Stomach (tissue), 4 donors: ENCODE measurements around the gene WDR59.

Experiments used
- EP300 ChIP-seq: sonication (generic); formaldehyde crosslinking; IDR thresholded peaks from one replicate; pipeline ENCODE4 v1.6.1; 2017; ENCODE audit warnings: antibody characterized with exemption
- POLR2A ChIP-seq, 4 donors: fragments of 450-650 bp; IDR thresholded peaks; one replicate each; pipeline ENCODE4 v1.6.1; 2016; ENCODE audit warnings: antibody characterized with exemption in 4 of 4, control low read depth in 2 of 4, mild to moderate bottlenecking in 1 of 4, moderate library complexity in 1 of 4
- POLR2AphosphoS5 ChIP-seq, 3 donors: sonication (generic); formaldehyde crosslinking; IDR thresholded peaks; one replicate each; pipeline ENCODE4 v1.6.1; 2016; ENCODE audit warnings: antibody characterized with exemption in 3 of 3
- TF ChIP-seq, protein P1 (sequence below), 7 experiments: fragments of 450-650 bp in 4 of 7; fragments of 200-600 bp in 3 of 7; sonication (generic) in 3 of 7; IDR thresholded peaks; one replicate each; pipeline ENCODE4 v1.5.1; 2016 to 2019; ENCODE audit warnings: antibody characterized with exemption in 7 of 7, control low read depth in 2 of 7, mild to moderate bottlenecking in 1 of 7

DNA sequence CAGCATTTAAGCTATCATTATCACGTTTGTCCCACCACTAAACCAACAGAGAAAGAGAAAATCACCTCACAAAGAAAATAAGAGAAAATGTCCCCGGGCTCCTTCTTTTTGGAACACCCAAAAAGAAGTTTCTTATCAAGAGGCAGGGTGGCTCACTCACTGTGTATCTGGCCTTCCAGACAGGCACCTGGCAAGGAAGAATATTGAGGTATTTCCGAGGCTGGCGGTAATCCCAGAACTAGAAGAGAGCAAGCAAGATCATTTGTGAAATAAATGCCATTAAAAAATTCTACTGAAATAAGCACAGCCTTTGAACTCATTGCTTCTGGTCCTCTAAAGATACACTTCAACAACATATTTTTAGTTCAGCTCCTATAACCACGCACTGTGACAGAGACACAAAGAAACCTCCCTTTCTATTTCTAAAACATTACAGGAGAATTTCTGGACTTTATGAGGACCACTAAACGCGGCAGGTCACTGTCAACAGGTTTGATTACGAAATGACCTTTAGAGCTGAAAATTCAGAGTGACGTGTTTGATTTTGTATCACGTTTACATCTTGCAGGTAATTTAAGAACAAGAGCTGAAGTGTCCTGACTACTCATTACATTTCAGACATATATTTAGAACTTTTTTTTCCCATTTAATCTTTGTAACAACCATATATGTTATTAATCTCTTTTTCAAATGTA lies 61.0 kb downstream of the WDR59 start:
- TF ChIP-seq POLR2A (IDR thresholded peaks at IDR 0.05): no peak
- TF ChIP-seq, protein P1, sequence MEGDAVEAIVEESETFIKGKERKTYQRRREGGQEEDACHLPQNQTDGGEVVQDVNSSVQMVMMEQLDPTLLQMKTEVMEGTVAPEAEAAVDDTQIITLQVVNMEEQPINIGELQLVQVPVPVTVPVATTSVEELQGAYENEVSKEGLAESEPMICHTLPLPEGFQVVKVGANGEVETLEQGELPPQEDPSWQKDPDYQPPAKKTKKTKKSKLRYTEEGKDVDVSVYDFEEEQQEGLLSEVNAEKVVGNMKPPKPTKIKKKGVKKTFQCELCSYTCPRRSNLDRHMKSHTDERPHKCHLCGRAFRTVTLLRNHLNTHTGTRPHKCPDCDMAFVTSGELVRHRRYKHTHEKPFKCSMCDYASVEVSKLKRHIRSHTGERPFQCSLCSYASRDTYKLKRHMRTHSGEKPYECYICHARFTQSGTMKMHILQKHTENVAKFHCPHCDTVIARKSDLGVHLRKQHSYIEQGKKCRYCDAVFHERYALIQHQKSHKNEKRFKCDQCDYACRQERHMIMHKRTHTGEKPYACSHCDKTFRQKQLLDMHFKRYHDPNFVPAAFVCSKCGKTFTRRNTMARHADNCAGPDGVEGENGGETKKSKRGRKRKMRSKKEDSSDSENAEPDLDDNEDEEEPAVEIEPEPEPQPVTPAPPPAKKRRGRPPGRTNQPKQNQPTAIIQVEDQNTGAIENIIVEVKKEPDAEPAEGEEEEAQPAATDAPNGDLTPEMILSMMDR (IDR thresholded peaks at IDR 0.05): no peak
- no peak for TF ChIP-seq EP300
- TF ChIP-seq POLR2AphosphoS5 (IDR thresholded peaks at IDR 0.05): no peak
